Thyroid gland (tissue), 4 donors: Measurements from ENCODE around the gene BRD4.

Experiments
- POLR2A ChIP-seq, 2 donors: fragments of 450-650 bp; IDR thresholded peaks; one replicate each; pipeline ENCODE4 v1.6.1; 2017; ENCODE audit warnings: antibody characterized with exemption in 2 of 2, mild to moderate bottlenecking in 2 of 2, moderate library complexity in 1 of 2
- TF ChIP-seq, protein P1 (sequence below), 6 experiments: fragments of 200-600 bp in 3 of 6; fragments of 450-650 bp in 3 of 6; sonication (generic) in 3 of 6; IDR thresholded peaks; one replicate each; pipeline ENCODE4 v1.5.1; 2016 to 2019; ENCODE audit warnings: antibody characterized with exemption in 6 of 6, mild to moderate bottlenecking in 2 of 6, inconsistent platforms in 1 of 6, moderate library complexity in 1 of 6

DNA sequence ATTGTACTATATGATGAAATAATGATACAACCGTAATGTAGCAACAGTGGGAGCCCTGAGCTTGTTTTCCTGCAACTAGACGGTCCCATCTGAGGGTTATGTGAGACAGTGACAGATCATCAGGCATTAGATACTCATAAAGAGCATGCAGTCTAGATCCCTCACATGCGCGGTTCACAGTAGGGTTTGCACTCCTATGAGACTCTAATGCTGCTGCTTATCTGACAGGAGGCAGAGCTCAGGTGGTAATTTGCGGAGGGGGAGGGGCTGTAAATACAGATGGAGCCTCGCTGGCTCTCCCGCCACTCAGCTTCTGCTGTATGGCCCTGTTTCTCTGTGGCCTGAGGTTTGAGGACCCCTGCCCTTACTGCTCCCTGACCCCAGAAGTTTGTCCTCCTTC lies 113.8 kb downstream of the BRD4 start:
- TF ChIP-seq, protein P1, sequence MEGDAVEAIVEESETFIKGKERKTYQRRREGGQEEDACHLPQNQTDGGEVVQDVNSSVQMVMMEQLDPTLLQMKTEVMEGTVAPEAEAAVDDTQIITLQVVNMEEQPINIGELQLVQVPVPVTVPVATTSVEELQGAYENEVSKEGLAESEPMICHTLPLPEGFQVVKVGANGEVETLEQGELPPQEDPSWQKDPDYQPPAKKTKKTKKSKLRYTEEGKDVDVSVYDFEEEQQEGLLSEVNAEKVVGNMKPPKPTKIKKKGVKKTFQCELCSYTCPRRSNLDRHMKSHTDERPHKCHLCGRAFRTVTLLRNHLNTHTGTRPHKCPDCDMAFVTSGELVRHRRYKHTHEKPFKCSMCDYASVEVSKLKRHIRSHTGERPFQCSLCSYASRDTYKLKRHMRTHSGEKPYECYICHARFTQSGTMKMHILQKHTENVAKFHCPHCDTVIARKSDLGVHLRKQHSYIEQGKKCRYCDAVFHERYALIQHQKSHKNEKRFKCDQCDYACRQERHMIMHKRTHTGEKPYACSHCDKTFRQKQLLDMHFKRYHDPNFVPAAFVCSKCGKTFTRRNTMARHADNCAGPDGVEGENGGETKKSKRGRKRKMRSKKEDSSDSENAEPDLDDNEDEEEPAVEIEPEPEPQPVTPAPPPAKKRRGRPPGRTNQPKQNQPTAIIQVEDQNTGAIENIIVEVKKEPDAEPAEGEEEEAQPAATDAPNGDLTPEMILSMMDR (IDR thresholded peaks at IDR 0.05): no peak
- TF ChIP-seq POLR2A (IDR thresholded peaks at IDR 0.05): no peak
